Immature natural killer cell (primary cell): ENCODE measurements around the gene BTK. TPM values are rescaled to one million over a fixed set of nuclear protein-coding genes. Genes with fewer than 3 reads are reported as not detected.
A peak's percentile ranks its signal among the peaks of the same experiment; 100 is the strongest.

Source experiments
- DNase-seq, 3 donors: peaks; one replicate each; pipeline ENCODE4 v3.0.0; 2022; ENCODE audit warnings: mixed read lengths in 1 of 3
- H3K27ac Mint-ChIP-seq, 6 donors: one replicate each; pipeline ENCODE4 v1.8.0; 2020; ENCODE audit warnings: mixed read lengths in 6 of 6, mild to moderate bottlenecking in 5 of 6, inconsistent platforms in 4 of 6, moderate library complexity in 3 of 6
- H3K27me3 Mint-ChIP-seq, 3 donors: one replicate each; pipeline ENCODE4 v1.8.0; 2020 to 2021; ENCODE audit warnings: low read depth in 3 of 3, mild to moderate bottlenecking in 3 of 3, mixed read lengths in 3 of 3, moderate library complexity in 3 of 3, inconsistent platforms in 1 of 3
- H3K36me3 Mint-ChIP-seq, 3 donors: one replicate each; pipeline ENCODE4 v1.8.0; 2020; ENCODE audit warnings: mixed read lengths in 3 of 3, inconsistent platforms in 2 of 3, mild to moderate bottlenecking in 2 of 3
- H3K4me1 Mint-ChIP-seq, 2 donors: one replicate each; pipeline ENCODE4 v1.8.0; 2020; ENCODE audit warnings: inconsistent platforms in 2 of 2, mild to moderate bottlenecking in 2 of 2, mixed read lengths in 2 of 2, moderate library complexity in 1 of 2
- H3K4me3 Mint-ChIP-seq, 5 donors: one replicate each; pipeline ENCODE4 v1.8.0; 2020; ENCODE audit warnings: mild to moderate bottlenecking in 5 of 5, mixed read lengths in 5 of 5, inconsistent platforms in 3 of 5, moderate library complexity in 3 of 5
- H3K9me3 Mint-ChIP-seq, 6 donors: one replicate each; pipeline ENCODE4 v1.8.0; 2020; ENCODE audit warnings: mild to moderate bottlenecking in 6 of 6, mixed read lengths in 6 of 6, inconsistent platforms in 4 of 6, moderate library complexity in 3 of 6
- polyA plus RNA-seq, 3 donors: library from polyadenylated mRNA; unstranded; fragments of 300-500 nt; fragmentation: Illumina TruSeq; gene quantifications; one replicate each; pipeline ENCODE4 v1.2.3, GENCODE V29; 2021

BTK gene
- polyA plus RNA-seq, 3 donors from 2014 or later, result 0.36 to 3.4 (median 0.91) TPM

DNA sequence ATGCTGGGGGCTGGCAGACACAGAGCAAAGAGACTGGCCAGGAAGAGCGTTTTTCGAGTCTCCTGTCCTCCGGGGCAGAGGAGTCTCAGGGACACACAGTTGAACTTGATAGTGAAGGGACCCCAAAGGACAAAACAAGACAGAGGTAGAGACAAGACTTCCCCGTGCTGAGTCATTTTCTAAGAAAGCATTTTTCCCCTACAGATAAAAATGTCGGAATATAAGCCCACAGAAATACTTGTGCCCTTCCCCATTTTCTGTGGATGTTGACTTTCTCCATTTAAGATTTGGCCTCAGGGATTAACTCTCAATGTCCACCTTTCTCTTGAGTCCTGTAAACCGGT is 523 bp upstream of the BTK start:
- no peak for DNase-seq
- H3K36me3 Mint-ChIP-seq, result no peaks in the 10 kb centered on the region
- no peaks in the 10 kb centered on the region for H3K9me3 Mint-ChIP-seq
- H3K4me1 Mint-ChIP-seq, result peaks cover 13% of the 10 kb centered on the region in 2 donors
- H3K27ac Mint-ChIP-seq, result no peak overlapping the region
- no peak overlapping the region for H3K4me3 Mint-ChIP-seq
- peaks cover 0 to 2% (median 2%) of the 10 kb centered on the region in 3 donors for H3K27me3 Mint-ChIP-seq

DNA sequence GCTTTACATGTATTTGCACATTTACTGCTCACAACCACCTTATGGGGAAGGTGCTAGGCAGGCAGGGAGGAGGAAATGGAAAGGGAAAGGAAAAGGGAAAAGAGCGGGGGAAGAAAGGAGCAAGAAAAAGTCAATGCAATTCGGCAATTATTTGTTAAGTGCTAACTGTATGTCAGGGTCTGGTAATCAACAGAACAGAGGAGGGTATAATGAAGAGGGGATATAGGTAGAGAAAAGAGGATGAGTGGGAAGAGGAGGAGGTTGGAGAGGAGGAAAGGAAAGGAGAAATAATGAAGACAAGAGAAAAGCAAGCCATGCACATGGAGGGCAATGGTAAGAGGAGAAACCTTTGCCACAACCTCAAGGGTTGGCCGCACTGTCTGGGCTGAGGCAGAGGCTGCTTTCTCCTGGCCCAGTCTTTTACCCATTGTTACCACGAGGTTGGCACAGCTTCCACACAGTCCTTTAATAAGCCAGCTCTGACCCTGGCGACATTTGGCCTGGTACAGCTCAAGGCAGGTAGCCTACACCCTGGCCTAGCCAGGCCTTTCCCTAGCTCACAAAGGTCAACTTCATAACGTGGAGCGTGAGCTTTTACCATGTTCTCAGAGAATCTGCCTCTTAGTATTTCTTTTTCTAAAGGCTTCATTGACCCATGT is 836 bp downstream of the BTK start:
- H3K4me3 Mint-ChIP-seq, result no peak overlapping the region
- no peaks in the 10 kb centered on the region for H3K36me3 Mint-ChIP-seq
- H3K9me3 Mint-ChIP-seq, result no peaks in the 10 kb centered on the region
- DNase-seq, result no peak
- H3K27ac Mint-ChIP-seq, result no peak overlapping the region
- H3K4me1 Mint-ChIP-seq, result no peaks in the 10 kb centered on the region
- H3K27me3 Mint-ChIP-seq, result peaks cover 0 to 2% (median 0%) of the 10 kb centered on the region in 3 donors

DNA sequence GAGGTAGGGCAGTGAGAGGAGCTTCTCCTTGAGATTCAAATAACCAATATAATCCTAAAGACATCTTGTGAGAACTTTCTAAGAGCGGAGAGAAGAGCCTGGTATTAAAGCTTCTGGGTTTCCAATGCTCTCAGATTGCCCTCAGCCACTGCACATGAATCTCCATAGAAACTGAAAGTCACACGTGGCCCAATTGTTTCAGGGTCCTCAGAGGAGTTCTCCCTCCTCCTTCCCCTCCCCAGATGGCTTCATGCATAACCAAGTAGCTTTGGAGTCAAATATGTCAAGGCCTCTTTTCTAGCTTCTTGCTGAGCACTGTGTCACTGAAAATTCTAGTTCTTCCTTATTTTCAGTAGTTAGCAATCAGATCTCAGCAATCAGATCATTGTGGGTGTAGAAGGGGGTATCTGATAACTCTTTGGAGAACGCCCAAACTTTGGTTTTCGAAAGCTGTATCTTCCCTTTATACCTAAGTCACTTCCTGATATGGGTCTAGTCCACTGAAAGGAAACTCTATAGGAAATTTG is 2.2 kb downstream of the BTK start:
- H3K4me1 Mint-ChIP-seq, result no peaks in the 10 kb centered on the region

DNA sequence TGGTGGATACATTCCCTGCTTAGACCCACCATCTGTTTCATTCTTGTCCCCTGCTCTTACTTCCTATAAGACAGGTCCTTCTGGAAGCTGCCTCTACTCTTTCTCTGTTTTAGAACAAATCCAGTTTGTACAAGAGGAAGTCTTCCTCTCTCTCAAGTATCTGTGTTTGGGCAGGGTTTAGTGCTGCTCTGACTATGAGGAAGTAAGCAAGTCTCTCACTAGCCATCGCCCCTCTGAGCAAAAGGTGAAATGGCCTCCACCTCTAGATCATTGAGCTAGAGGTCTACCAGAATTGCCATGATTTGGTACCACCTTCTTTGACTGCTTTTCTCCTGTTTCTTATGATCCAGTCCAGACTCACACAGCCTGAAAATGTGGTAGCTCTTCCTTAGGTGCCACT is 8.4 kb downstream of the BTK start:
- Mint-ChIP-seq H3K27me3 (peaks cover 0 to 5% (median 0%) of the 10 kb centered on the region in 3 donors), H3K36me3 (no peaks in the 10 kb centered on the region), H3K4me3 (no peak overlapping the region), H3K27ac (no peak overlapping the region), H3K4me1 (no peaks in the 10 kb centered on the region), H3K9me3 (no peaks in the 10 kb centered on the region)
- DNase-seq, result no peak

More for the DNA sequence above, 2.2 kb downstream of the BTK start:
- Mint-ChIP-seq H3K27me3 (peaks cover 0 to 2% (median 0%) of the 10 kb centered on the region in 3 donors), H3K27ac (peak overlapping the region in 1 of 6 donors; percentile 37), H3K36me3 (no peaks in the 10 kb centered on the region), H3K4me3 (no peak overlapping the region), H3K9me3 (no peaks in the 10 kb centered on the region)
- DNase-seq, result no peak

DNA sequence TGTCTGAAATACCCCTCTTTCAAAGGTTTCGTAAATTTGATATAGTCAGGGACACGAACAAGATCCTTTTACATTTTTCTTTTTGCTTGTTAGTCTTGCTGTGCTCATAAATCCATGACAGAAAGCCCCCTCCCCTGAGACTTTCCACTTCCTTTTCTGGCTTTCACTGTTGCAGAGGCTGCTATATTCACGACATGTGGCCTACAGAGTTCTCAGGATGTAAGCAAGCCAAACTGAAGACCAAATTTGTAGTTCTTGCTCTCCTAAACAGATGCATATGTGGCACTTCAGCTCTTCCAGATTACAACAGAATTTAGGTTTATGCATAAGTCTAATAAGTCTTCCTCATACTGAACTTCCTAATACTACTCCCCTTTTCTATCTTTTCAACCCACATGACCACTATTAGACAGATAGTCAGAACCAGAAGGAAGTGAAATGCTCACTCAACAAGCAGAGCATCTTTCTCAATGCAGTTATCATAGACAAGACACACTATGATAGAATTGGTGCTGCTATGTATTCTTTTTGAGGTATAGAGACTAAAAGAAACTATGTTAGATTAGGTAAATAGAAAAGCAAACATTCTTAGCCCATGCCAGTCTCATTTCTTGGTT is 15.0 kb downstream of the BTK start:
- H3K27ac Mint-ChIP-seq, result no peak overlapping the region
- no peaks in the 10 kb centered on the region for H3K4me1 Mint-ChIP-seq
- H3K4me3 Mint-ChIP-seq, result no peak overlapping the region

DNA sequence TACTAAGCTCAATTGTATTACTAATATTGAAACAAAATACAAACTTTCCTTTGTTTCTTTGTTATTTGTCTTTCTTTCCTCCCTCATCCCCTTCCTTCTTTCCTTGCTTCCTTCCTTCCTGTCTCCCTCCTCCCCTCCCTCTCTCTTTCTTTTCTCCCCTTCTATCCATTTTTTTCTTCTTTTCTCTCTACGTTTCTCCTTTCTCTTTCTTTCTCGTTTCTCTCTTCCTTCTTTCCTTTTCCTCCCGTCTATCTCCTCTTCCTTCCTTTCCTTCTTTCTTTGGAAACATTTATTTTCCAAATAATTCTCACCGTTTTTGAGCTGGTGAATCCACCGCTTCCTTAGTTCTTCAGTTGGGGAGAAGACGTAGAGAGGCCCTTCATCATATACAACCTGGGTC is 16.3 kb downstream of the BTK start:
- H3K4me1 Mint-ChIP-seq, result no peaks in the 10 kb centered on the region
- H3K36me3 Mint-ChIP-seq, result no peaks in the 10 kb centered on the region

More for the DNA sequence above, 15.0 kb downstream of the BTK start:
- H3K9me3 Mint-ChIP-seq, result no peaks in the 10 kb centered on the region
- no peaks in the 10 kb centered on the region for H3K36me3 Mint-ChIP-seq
- no peak for DNase-seq
- peaks cover 0 to 9% (median 2%) of the 10 kb centered on the region in 3 donors for H3K27me3 Mint-ChIP-seq

DNA sequence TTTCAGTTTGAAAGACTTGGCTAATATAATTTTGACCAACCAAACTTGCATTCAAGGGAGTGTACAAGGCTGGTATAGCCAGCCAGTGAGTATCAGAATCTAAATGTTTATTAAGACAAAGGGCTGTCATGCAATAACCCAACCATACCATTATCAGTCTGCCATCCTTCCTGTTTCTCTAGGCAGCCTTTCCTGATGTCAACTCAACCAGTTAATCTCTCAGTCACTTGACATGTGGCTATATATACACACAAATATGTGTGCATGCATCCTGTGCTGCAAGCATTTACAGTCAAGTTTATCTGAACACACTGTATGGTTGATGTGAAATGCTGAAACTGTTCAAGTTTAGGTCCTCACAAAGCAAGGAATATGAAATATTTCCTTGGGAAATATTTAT is 17.2 kb downstream of the BTK start:
- no peak for DNase-seq
- no peak overlapping the region for H3K27ac Mint-ChIP-seq
- H3K4me1 Mint-ChIP-seq, result no peaks in the 10 kb centered on the region
- H3K4me3 Mint-ChIP-seq, result no peak overlapping the region
- no peaks in the 10 kb centered on the region for H3K36me3 Mint-ChIP-seq
- peaks cover 0 to 7% (median 2%) of the 10 kb centered on the region in 3 donors for H3K27me3 Mint-ChIP-seq
- H3K9me3 Mint-ChIP-seq, result no peaks in the 10 kb centered on the region

More for the DNA sequence above, 16.3 kb downstream of the BTK start:
- Mint-ChIP-seq H3K27me3 (peaks cover 0 to 7% (median 2%) of the 10 kb centered on the region in 3 donors), H3K9me3 (no peaks in the 10 kb centered on the region), H3K27ac (no peak overlapping the region), H3K4me3 (no peak overlapping the region)
- no peak for DNase-seq

DNA sequence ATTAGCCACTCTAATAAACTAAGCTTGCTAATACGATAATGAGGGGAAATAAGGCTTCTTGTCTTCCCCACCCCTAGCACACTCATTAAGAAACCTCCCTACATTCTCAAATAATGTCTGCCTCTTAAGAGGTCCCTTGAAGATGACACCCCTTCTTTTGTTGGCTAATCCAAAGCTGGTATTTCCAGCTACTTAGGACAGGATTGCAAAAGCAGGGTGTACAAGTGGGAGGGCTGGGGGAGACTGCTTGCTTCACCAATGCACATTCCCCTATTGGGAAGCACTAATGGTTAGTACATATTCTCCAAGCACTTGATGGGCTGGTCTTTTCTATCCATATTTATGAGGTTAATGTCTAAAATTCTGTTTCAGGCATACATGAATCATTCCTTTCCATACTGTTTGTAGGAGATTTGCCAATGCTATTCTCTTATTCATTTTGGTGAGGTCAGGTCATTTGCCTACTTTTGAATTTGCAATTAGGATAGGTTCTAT is 20.6 kb downstream of the BTK start:
- Mint-ChIP-seq H3K4me3 (no peak overlapping the region), H3K27ac (no peak overlapping the region), H3K9me3 (no peaks in the 10 kb centered on the region), H3K36me3 (no peaks in the 10 kb centered on the region), H3K4me1 (no peaks in the 10 kb centered on the region), H3K27me3 (peaks cover 0 to 4% (median 2%) of the 10 kb centered on the region in 3 donors)
- no peak for DNase-seq

DNA sequence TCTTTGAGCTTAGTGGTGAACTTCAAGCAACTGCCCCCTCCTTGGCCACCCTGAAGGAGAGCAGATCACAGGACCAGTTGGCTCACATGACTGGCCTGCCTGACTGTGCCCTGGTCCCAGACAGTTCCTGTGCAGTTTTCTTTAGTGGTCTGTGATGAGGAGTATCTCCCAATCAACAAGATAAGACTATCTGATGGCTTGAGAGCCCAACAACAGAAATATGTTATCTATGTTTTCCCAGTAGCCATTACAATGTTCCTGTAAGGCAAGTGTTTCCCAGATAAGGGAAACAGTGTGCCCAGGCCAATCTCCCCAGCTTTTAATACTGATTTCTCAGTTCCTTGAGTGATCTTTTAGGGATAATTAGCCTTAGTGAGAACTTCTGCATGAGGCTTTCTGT is 23.2 kb downstream of the BTK start:
- peaks cover 0 to 11% (median 4%) of the 10 kb centered on the region in 3 donors for H3K27me3 Mint-ChIP-seq
- H3K4me3 Mint-ChIP-seq, result no peak overlapping the region
- H3K27ac Mint-ChIP-seq, result no peak overlapping the region
- no peaks in the 10 kb centered on the region for H3K9me3 Mint-ChIP-seq
- H3K4me1 Mint-ChIP-seq, result no peaks in the 10 kb centered on the region
- no peaks in the 10 kb centered on the region for H3K36me3 Mint-ChIP-seq
- no peak for DNase-seq

DNA sequence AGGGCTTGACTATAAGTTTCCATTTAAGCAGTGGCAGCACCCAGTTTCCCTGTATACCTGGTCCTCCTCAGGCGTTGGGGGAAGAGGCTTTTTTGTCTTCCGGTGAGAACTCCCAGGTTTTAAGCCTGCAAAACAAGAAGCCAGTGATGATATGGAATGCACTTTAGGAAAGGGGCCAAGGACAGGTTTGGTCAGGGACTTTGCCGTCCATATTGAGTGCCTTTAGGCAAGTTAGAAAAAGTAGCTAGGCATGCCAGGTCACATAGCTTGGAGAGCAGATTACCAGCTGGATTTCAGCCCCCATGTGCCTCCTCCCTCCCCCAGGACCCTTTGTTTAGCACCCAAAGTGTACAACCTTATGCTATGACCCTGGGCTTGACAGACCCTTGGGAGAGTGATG is 23.9 kb downstream of the BTK start:
- Mint-ChIP-seq H3K4me1 (no peaks in the 10 kb centered on the region), H3K36me3 (no peaks in the 10 kb centered on the region), H3K4me3 (no peak overlapping the region), H3K27me3 (peaks cover 0 to 11% (median 4%) of the 10 kb centered on the region in 3 donors), H3K9me3 (no peaks in the 10 kb centered on the region), H3K27ac (no peak overlapping the region)
- DNase-seq, result no peak

DNA sequence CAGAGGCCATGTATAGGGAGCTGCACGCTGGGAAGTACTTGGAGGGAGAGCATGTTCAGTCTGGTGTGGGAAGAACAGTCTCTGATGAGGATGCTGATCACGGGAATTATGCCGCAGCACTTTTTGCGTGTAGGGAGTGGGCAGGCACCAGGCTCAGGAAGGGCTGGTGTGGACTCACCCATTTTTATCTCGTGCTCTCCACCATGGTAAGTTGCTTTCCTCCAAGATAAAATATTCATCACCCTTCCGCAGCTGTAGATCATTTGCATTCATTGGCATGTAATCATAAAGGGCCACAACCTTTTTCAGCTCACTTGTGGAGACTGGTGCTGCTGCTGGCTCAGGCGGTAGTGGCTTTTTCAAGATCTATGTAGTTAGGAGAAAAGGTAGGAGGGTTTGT is 25.6 kb downstream of the BTK start:
- Mint-ChIP-seq H3K4me1 (no peaks in the 10 kb centered on the region), H3K4me3 (no peak overlapping the region), H3K36me3 (no peaks in the 10 kb centered on the region), H3K27ac (no peak overlapping the region), H3K9me3 (no peaks in the 10 kb centered on the region), H3K27me3 (peaks cover 0 to 14% (median 4%) of the 10 kb centered on the region in 3 donors)
- DNase-seq, result no peak

DNA sequence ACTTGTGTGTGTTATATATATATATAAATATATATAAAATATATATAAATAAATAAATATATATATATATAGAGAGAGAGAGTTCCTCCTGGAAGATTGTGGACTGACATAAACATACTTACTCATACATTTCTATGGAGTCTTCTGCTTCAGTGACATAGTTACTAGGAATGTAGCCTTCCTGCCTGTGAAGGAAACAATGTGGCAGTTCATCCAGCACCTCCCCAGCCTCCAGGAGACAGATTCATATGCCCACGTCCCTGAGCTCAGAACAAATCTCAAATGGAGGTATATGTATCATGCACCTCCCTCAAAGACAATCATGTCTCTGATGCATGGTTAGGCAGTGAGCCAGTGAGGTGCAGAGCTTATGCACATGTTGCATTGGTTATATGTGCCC is 26.0 kb downstream of the BTK start:
- peaks cover 0 to 16% (median 4%) of the 10 kb centered on the region in 3 donors for H3K27me3 Mint-ChIP-seq
- H3K4me1 Mint-ChIP-seq, result no peaks in the 10 kb centered on the region
- H3K36me3 Mint-ChIP-seq, result no peaks in the 10 kb centered on the region
- H3K9me3 Mint-ChIP-seq, result no peaks in the 10 kb centered on the region
- H3K27ac Mint-ChIP-seq, result no peak overlapping the region
- DNase-seq, result no peak
- no peak overlapping the region for H3K4me3 Mint-ChIP-seq

DNA sequence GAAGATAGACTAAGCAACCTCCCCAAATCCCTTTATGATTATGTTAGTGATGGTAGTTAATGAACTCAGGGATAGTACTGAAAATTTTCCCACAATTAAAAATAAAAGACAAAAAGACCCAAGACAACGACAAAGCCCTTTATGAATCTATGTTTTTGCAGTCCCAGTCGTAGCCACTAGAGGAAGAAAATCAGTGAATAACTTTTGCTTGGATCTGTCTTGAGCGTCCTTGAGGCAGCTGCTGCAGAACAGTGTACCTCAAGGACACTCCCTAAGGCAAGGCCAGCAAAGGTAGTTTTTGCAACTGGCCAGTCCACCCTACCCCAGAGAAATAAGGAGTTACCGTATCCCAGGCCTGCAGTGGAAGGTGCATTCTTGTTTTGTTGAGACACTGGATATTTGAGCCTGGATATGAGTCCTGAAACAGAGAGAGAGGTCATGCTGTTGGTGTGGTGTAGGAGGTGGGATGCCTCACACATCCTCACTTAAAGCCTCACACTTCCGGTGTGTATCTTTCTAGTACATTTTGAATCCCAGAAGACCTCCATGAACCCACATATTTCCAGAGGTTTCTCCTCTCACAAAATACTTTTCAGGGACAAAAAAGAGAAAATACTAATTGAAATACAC is 28.7 kb downstream of the BTK start:
- no peaks in the 10 kb centered on the region for H3K36me3 Mint-ChIP-seq
- no peak overlapping the region for H3K4me3 Mint-ChIP-seq
- peaks cover 0 to 19% (median 4%) of the 10 kb centered on the region in 3 donors for H3K27me3 Mint-ChIP-seq
- H3K27ac Mint-ChIP-seq, result no peak overlapping the region
- no peak for DNase-seq
- H3K9me3 Mint-ChIP-seq, result no peaks in the 10 kb centered on the region
- H3K4me1 Mint-ChIP-seq, result no peaks in the 10 kb centered on the region

DNA sequence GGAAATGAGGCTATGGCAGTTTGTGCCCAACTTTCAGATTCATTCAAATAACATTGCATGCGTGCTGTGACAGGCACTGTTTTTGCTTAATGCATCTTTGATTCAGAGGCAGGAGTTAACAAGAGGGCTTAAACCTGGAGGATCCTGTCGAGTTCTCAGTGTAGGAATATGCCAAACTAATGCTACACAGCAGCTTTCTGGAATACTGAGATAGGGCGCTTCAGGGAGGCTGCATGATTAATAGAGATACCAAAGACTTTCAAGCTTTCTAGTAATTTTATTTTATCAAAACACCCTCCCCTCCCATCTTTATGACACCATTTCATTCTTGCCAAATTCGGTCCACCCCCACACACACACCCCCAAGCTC is 36.8 kb downstream of the BTK start:
- DNase-seq, result no peak
- no peaks in the 10 kb centered on the region for H3K36me3 Mint-ChIP-seq
- H3K4me3 Mint-ChIP-seq, result peak overlapping the region; percentile 87 to 93 (median 90)
- H3K4me1 Mint-ChIP-seq, result peaks cover 15 to 24% of the 10 kb centered on the region in 2 donors
- H3K27ac Mint-ChIP-seq, result peak overlapping the region; percentile 80 to 93 (median 88)
- peaks cover 3 to 4% (median 4%) of the 10 kb centered on the region in 3 donors for H3K27me3 Mint-ChIP-seq
- no peaks in the 10 kb centered on the region for H3K9me3 Mint-ChIP-seq
